Fibroblast of mammary gland (primary cell): Measurements from ENCODE around the gene PCDHA12.
A peak's percentile ranks its signal among the peaks of the same experiment; 100 is the strongest.
"Not testable (repeated sequence)": the region's sequence is repeated elsewhere in the genome, so short reads cannot be mapped to it uniquely, and the experiment has no call there.

Experiments used
- DNase-seq: peaks from one replicate; pipeline ENCODE4 v3.0.0-alpha.2; 2010; ENCODE audit warnings: low read depth
- H3K4me3 ChIP-seq: 2 replicates; pipeline ENCODE4 v1.5.1; 2011; ENCODE audit warnings: low read depth, mild to moderate bottlenecking, low read length, moderate library complexity; ENCODE audit not compliant: control insufficient read depth
- CTCF ChIP-seq: conservative IDR thresholded peaks from 2 replicates; pipeline ENCODE4 v1.5.1; 2011; ENCODE audit warnings: low read depth, low read length, inconsistent platforms; ENCODE audit not compliant: control insufficient read depth, insufficient read depth

PCDHA12 gene

GRCh38 chr5:140875085-140876065 lies at the start of gene PCDHA12:
TSS of gene PCDHA12 (plus strand) at chr5:140875308. CDS start at chr5:140875473, 165 bp downstream.
- DNase-seq: no peak
- TF ChIP-seq CTCF: no peak
- H3K4me3 ChIP-seq: no peak within 1 kb of the TSS

GRCh38 chr5:140827704-140828361 lies 47.3 kb upstream of the PCDHA12 start, which contains the start of gene PCDHA6:
TSS of gene PCDHA6 (plus strand) at chr5:140827960. CDS start at chr5:140828092, 132 bp downstream.
- peak; percentile 30 for TF ChIP-seq CTCF
- peak within 1 kb of the TSS; percentile 9 for H3K4me3 ChIP-seq
- peak; percentile 15 for DNase-seq

GRCh38 chr5:140828362-140828737 lies 46.8 kb upstream of the PCDHA12 start:
- H3K4me3 ChIP-seq: no peak overlapping the region
- DNase-seq: no peak

GRCh38 chr5:140829511-140830501 lies 45.3 kb upstream of the PCDHA12 start:
- not testable (repeated sequence) for DNase-seq, H3K4me3 ChIP-seq

More at GRCh38 chr5:140828362-140828737, 46.8 kb upstream of the PCDHA12 start:
- no peak for TF ChIP-seq CTCF

- peak; percentile 20 for DNase-seq
- H3K4me3 ChIP-seq: no peak within 1 kb of the TSS
- TF ChIP-seq CTCF: peak; percentile 19
Measured at GRCh38 chr5:140833993-140834392, 41.1 kb upstream of the PCDHA12 start, which contains the start of gene PCDHA7. TSS of gene PCDHA7 (plus strand) at chr5:140834269. CDS start at chr5:140834384, 115 bp downstream.

- DNase-seq, H3K4me3 ChIP-seq: not testable (repeated sequence)
Measured at GRCh38 chr5:140834439-140835008, 40.6 kb upstream of the PCDHA12 start.
